Measurements from ENCODE around the gene FCER2.

GRCh38 chr19:7692417-7693088 is 9.4 kb downstream of the FCER2 start:
- TF ChIP-seq CTCF (IDR thresholded peaks at IDR 0.05; ENCODE audit: low read length) (no peak), EZH2 (IDR thresholded peaks at IDR 0.05; ENCODE audit: borderline replicate concordance, low read length) (no peak)
